ENCODE results near the gene PRKAG2.

PRKAG2 gene

DNA sequence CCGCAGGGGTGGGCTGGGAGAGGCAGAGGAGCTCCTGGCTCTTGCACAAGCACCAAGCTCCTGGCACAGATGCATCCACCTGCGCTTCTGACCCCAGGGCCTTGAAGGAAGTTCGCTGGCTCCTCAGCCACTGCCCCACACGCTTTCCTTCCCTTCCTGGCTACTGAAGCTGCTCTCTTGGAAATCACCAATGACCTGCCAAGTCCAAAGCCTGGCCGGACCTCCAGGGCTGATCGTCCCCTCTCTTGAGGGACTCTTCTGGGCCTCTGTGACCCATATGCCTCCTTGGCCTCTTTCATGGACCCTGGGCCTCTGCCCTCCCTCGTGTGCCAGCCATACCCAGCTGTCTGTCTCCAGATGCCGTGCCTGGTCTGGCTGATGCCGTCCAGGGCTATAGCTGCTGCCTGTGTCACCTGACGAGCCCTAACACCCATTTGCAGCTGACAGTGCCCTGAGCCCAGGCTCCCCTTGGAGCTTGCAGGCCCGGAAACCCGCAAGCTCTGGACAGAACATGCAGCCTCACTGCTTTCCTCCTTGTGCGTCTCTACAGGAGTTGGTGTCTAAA lies 113.4 kb downstream of the PRKAG2 start:
- FAIRE-seq (no peak), DNase-seq (ENCODE audit: insufficient read length, low spot score) (no peak)
- TF ChIP-seq TAF1 (IDR thresholded peaks at IDR 0.05; ENCODE audit: low read depth, low read length) (no peak), PAX5 (IDR thresholded peaks at IDR 0.05; ENCODE audit: insufficient read depth, low read length, severe bottlenecking) (no peak), POLR2AphosphoS5 (IDR thresholded peaks at IDR 0.05; ENCODE audit: low read depth, low read length) (no peak), POLR2A (IDR thresholded peaks at IDR 0.05; ENCODE audit: low read depth, low read length) (no peak), POU2F2 (IDR thresholded peaks at IDR 0.05; ENCODE audit: low read depth, low read length) (no peak), SPI1 (IDR thresholded peaks at IDR 0.05; ENCODE audit: low read depth, low read length) (no peak)

DNA sequence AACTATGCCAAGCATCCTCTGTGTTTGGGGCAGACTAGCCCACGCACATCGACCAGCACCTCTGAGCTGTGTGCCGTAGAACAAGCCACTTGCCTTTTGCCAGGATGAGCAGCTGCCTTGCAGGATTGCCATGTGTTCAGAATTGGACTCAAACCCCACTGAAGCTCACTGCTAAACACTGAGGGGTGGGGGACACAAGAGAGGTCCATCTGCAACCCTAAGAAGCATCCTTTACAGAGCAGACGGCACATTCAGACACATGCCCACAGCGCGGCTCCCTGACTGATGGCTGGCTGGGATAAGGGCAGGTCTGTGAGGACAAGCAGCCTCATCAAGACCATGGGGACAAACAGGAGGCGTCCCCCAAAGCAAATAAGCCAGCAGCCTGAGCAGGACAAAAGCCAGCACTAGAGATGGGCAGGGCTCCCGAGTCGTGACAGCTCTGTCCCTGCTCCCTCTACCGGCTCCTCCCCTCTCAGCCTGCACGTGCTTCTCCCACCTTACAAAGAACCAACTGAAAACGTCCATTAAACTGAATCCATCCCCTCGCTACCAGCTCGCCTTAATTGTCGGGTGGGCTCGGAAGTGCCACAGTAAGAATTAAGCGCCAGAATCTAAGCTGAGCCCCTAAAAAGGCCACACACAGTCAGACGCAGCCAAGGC lies 114.2 kb downstream of the PRKAG2 start:
- no peak for FAIRE-seq
- DNase-seq (ENCODE audit: insufficient read length, low spot score) = no peak
- TF ChIP-seq POU2F2 (IDR thresholded peaks at IDR 0.05; ENCODE audit: low read depth, low read length) (no peak), SPI1 (IDR thresholded peaks at IDR 0.05; ENCODE audit: low read depth, low read length) (no peak), TAF1 (IDR thresholded peaks at IDR 0.05; ENCODE audit: low read depth, low read length) (no peak), PAX5 (IDR thresholded peaks at IDR 0.05; ENCODE audit: insufficient read depth, low read length, severe bottlenecking) (no peak), POLR2AphosphoS5 (IDR thresholded peaks at IDR 0.05; ENCODE audit: low read depth, low read length) (no peak), POLR2A (IDR thresholded peaks at IDR 0.05; ENCODE audit: low read depth, low read length) (no peak)

DNA sequence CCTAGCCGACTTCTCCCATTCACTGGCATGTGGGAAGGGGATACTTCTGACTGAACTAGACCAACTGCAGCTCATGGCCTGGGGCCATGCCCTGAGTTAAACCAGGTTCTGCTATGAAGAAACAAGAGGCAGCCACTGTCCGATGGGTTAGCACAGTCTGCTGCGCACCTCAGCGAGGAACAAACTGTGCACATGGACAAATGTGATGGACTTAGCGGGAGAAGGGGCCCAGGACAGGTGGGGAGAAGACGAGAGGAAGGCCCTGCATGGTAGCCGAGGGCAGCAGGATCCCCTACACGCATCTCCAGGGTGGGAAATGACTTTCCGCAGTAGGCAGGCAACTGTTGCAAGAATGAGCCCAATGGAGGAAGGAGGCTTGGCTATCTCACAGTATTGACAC lies 115.0 kb downstream of the PRKAG2 start:
- DNase-seq (ENCODE audit: insufficient read length, low spot score) (no peak), FAIRE-seq (no peak)
- TF ChIP-seq POU2F2 (IDR thresholded peaks at IDR 0.05; ENCODE audit: low read depth, low read length) = no peak
- TF ChIP-seq POLR2AphosphoS5 (IDR thresholded peaks at IDR 0.05; ENCODE audit: low read depth, low read length) = no peak
- TF ChIP-seq POLR2A (IDR thresholded peaks at IDR 0.05; ENCODE audit: low read depth, low read length) = no peak
- TF ChIP-seq TAF1 (IDR thresholded peaks at IDR 0.05; ENCODE audit: low read depth, low read length) = no peak
- no peak for TF ChIP-seq PAX5 (IDR thresholded peaks at IDR 0.05; ENCODE audit: insufficient read depth, low read length, severe bottlenecking)
- TF ChIP-seq SPI1 (IDR thresholded peaks at IDR 0.05; ENCODE audit: low read depth, low read length) = no peak

DNA sequence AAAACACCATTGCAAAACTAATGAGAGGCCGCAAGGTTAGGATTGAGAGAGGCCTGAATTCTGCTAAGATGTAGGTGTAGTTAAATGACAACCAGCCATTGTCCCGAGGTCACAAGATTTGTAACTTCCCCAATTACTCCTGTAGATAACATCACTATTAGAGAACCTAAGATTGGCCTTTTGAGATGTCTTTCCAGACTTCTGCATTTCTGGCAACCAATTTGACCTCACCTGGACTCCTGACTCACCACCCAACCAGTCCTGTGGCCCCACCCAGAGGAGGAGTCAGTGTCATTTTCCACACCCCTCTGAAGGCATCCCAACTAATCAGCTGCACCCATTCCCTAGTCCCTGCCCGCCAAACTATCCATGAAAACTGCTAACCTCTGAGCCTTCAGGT lies 115.7 kb downstream of the PRKAG2 start:
- DNase-seq (ENCODE audit: insufficient read length, low spot score) (no peak), FAIRE-seq (no peak)
- TF ChIP-seq POLR2AphosphoS5 (IDR thresholded peaks at IDR 0.05; ENCODE audit: low read depth, low read length) (no peak), POLR2A (IDR thresholded peaks at IDR 0.05; ENCODE audit: low read depth, low read length) (no peak), SPI1 (IDR thresholded peaks at IDR 0.05; ENCODE audit: low read depth, low read length) (no peak), TAF1 (IDR thresholded peaks at IDR 0.05; ENCODE audit: low read depth, low read length) (no peak), PAX5 (IDR thresholded peaks at IDR 0.05; ENCODE audit: insufficient read depth, low read length, severe bottlenecking) (no peak), POU2F2 (IDR thresholded peaks at IDR 0.05; ENCODE audit: low read depth, low read length) (no peak)

DNA sequence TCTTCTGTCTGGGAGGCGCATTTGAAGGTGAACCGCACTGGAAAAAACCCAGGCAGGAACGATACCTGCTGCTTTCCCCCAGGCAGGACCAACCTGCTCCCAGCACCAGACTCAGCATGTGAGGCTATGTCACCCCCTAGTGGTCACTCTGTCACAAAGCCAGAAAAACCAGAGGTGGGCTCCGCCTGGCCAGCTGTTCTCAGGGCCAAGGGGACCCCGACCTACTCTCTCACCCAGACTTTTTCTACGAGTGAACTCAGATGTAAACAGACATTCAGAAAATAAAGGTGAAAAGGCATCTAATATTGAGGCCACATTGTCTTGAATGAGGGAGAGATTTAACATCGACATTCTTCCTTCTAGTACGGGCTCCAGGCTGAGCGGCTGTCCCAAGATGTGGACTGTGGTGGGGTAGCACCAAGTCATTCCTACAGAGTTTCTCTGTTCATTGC lies 117.3 kb downstream of the PRKAG2 start:
- FAIRE-seq (peak; percentile 67), DNase-seq (ENCODE audit: insufficient read length, low spot score) (peak; percentile 68)
- TF ChIP-seq POLR2A (IDR thresholded peaks at IDR 0.05; ENCODE audit: low read depth, low read length) (no peak), POLR2AphosphoS5 (IDR thresholded peaks at IDR 0.05; ENCODE audit: low read depth, low read length) (no peak), TAF1 (IDR thresholded peaks at IDR 0.05; ENCODE audit: low read depth, low read length) (no peak), SPI1 (IDR thresholded peaks at IDR 0.05; ENCODE audit: low read depth, low read length) (no peak), POU2F2 (IDR thresholded peaks at IDR 0.05; ENCODE audit: low read depth, low read length) (no peak), PAX5 (IDR thresholded peaks at IDR 0.05; ENCODE audit: insufficient read depth, low read length, severe bottlenecking) (no peak)

DNA sequence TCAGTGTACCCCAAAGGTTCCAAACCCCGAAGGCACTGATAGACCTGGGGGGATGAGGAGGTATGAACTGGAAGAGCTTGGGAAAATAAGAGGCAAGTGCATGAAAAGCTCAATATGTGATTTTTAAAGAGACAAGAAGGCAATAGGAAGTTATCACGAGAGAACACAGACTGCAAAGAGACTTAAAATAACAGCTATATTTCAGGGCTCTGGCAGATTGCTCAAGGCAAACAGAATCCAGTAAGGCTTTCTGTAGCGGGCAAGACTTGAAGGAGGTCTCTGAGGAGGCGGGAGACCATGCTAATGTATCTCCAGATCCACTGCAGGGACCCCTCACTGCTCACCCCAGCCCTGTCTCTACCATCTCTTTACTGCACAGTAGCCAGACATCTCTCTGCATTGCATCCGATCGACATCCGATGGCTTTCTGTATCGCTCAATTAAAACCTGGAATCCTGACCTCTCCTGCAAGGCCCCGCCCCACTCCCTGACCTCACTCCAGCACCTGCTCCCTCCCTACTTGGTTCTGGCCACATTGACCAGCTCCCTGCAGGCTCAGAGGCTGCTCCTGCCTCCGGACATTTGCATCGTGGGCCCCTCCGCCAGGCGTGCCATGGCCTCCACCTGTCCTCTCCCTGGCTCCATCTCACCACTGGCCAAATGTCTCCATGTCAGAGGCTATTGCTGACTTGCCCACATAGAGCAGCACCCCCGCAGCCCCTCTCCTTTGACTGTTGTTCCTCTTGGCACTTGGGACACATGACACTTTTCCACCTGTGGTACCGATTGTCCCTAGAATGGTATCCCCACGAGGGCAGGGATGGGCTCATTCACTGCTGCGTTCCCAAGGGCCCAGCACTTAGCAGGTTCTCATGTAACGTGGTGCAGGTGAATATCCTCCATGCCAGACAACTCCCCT lies 118.0 kb downstream of the PRKAG2 start:
- DNase-seq (ENCODE audit: insufficient read length, low spot score) = no peak
- no peak for FAIRE-seq
- no peak for TF ChIP-seq POLR2AphosphoS5 (IDR thresholded peaks at IDR 0.05; ENCODE audit: low read depth, low read length)
- no peak for TF ChIP-seq POU2F2 (IDR thresholded peaks at IDR 0.05; ENCODE audit: low read depth, low read length)
- TF ChIP-seq PAX5 (IDR thresholded peaks at IDR 0.05; ENCODE audit: insufficient read depth, low read length, severe bottlenecking) = no peak
- no peak for TF ChIP-seq SPI1 (IDR thresholded peaks at IDR 0.05; ENCODE audit: low read depth, low read length)
- no peak for TF ChIP-seq TAF1 (IDR thresholded peaks at IDR 0.05; ENCODE audit: low read depth, low read length)
- no peak for TF ChIP-seq POLR2A (IDR thresholded peaks at IDR 0.05; ENCODE audit: low read depth, low read length)

DNA sequence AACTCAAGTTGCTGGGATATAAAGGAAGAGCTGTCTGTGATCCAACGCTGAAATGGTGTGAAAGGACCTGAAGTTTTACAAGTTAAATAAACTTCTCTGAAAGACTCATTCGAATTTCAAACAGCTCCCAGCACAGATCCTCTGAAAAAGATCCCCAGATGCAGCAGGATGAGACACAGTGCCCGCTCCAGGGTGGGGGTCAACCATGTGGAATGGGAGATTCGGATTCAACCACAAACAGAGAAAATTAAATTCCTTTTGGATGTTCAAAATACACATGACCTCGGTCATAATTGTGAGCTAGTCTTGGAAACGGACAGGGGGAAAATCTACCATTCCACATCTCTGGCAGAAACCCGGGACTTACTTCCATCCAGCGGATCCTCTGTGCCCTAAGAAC lies 119.6 kb downstream of the PRKAG2 start:
- DNase-seq (ENCODE audit: insufficient read length, low spot score) = no peak
- FAIRE-seq = no peak
- no peak for TF ChIP-seq TAF1 (IDR thresholded peaks at IDR 0.05; ENCODE audit: low read depth, low read length)
- TF ChIP-seq POU2F2 (IDR thresholded peaks at IDR 0.05; ENCODE audit: low read depth, low read length) = no peak
- TF ChIP-seq SPI1 (IDR thresholded peaks at IDR 0.05; ENCODE audit: low read depth, low read length) = no peak
- no peak for TF ChIP-seq POLR2A (IDR thresholded peaks at IDR 0.05; ENCODE audit: low read depth, low read length)
- no peak for TF ChIP-seq PAX5 (IDR thresholded peaks at IDR 0.05; ENCODE audit: insufficient read depth, low read length, severe bottlenecking)
- no peak for TF ChIP-seq POLR2AphosphoS5 (IDR thresholded peaks at IDR 0.05; ENCODE audit: low read depth, low read length)

DNA sequence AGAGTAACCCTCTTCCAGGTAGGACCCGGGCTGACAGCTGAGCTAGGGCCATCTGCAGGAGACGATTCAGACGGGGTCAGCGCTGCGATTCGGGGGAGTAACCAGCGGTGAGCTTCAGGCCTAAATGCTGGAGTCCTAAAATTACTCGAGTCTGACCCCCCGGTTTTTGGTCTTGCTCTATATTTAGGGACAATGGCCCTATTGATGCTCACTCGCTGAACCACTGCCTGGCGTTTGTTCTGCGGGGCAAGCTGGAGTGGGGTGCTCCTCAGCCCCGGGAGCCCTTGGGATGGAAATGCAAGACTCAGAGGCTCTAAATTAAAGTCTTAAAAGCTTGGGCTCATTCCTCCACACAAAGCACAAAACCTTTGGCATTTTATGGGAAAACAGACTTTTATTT lies 120.0 kb downstream of the PRKAG2 start:
- no peak for TF ChIP-seq POU2F2 (IDR thresholded peaks at IDR 0.05; ENCODE audit: low read depth, low read length)
- TF ChIP-seq PAX5 (IDR thresholded peaks at IDR 0.05; ENCODE audit: insufficient read depth, low read length, severe bottlenecking) = no peak
- no peak for TF ChIP-seq SPI1 (IDR thresholded peaks at IDR 0.05; ENCODE audit: low read depth, low read length)
- no peak for TF ChIP-seq POLR2AphosphoS5 (IDR thresholded peaks at IDR 0.05; ENCODE audit: low read depth, low read length)
- no peak for TF ChIP-seq TAF1 (IDR thresholded peaks at IDR 0.05; ENCODE audit: low read depth, low read length)
- no peak for TF ChIP-seq POLR2A (IDR thresholded peaks at IDR 0.05; ENCODE audit: low read depth, low read length)
- DNase-seq (ENCODE audit: insufficient read length, low spot score) (no peak), FAIRE-seq (no peak)

All from GM12891 (cell line).